ENCODE measurements around the gene SNX10. TPM values are rescaled to one million over a fixed set of nuclear protein-coding genes. Genes with fewer than 3 reads are reported as not detected.
A peak's percentile ranks its signal among the peaks of the same experiment; 100 is the strongest.
"Not testable (repeated sequence)": the region's sequence is repeated elsewhere in the genome, so short reads cannot be mapped to it uniquely, and the experiment has no call there.

SNX10 gene
- total RNA-seq, 1 donor from 2014 or later, result 59.3 TPM

- intact Hi-C loops (cut with micrococcal nuclease), result loop anchor here (2.0 kb wide), 1 partner anchor 206 kb away; no protein-coding TSS in a partner anchor
- Mint-ChIP-seq H3K9me3 (no peaks in the 10 kb centered on the region), H3K27ac (no peak overlapping the region), H3K4me3 (ENCODE audit: low read depth) (no peak overlapping the region), H3K27me3 (ENCODE audit: low read depth) (peaks cover 4% of the 10 kb centered on the region), H3K4me1 (ENCODE audit: low read depth) (peaks cover 7% of the 10 kb centered on the region), H3K36me3 (ENCODE audit: low read depth) (no peaks in the 10 kb centered on the region)
- DNase-seq (ENCODE audit: low spot score), result no peak
Measured at GRCh38 chr7:26284995-26285632, 6.5 kb upstream of the SNX10 start.

GRCh38 chr7:26286157-26286556 lies 5.5 kb upstream of the SNX10 start:
- Mint-ChIP-seq H3K27me3 (ENCODE audit: low read depth) (peaks cover 4% of the 10 kb centered on the region), H3K9me3 (no peaks in the 10 kb centered on the region), H3K27ac (no peak overlapping the region), H3K4me3 (ENCODE audit: low read depth) (no peak overlapping the region), H3K4me1 (ENCODE audit: low read depth) (peaks cover 2% of the 10 kb centered on the region), H3K36me3 (ENCODE audit: low read depth) (no peaks in the 10 kb centered on the region)
- intact Hi-C loops (cut with micrococcal nuclease), result no loop called here
- DNase-seq (ENCODE audit: low spot score), result no peak

- H3K4me3 Mint-ChIP-seq (ENCODE audit: low read depth); intact Hi-C loops (cut with micrococcal nuclease); H3K27ac Mint-ChIP-seq; H3K27me3 Mint-ChIP-seq (ENCODE audit: low read depth); DNase-seq (ENCODE audit: low spot score); H3K36me3 Mint-ChIP-seq (ENCODE audit: low read depth); H3K9me3 Mint-ChIP-seq: not testable (repeated sequence)
- peaks cover 10% of the 10 kb centered on the region for H3K4me1 Mint-ChIP-seq (ENCODE audit: low read depth)
Measured at GRCh38 chr7:26288126-26288525, 3.5 kb upstream of the SNX10 start.

- intact Hi-C loops (cut with micrococcal nuclease), result loop anchor here (5.0 to 10.0 kb wide), 4 partner anchors 199 to 1371 kb away; partner anchors contain the start of gene HIBADH
- Mint-ChIP-seq H3K4me3 (ENCODE audit: low read depth) (peak overlapping the region; percentile 83), H3K27ac (peak overlapping the region; percentile 81), H3K27me3 (ENCODE audit: low read depth) (peaks cover 4% of the 10 kb centered on the region), H3K4me1 (ENCODE audit: low read depth) (peaks cover 34% of the 10 kb centered on the region), H3K36me3 (ENCODE audit: low read depth) (peaks cover 25% of the 10 kb centered on the region), H3K9me3 (no peaks in the 10 kb centered on the region)
- no peak for DNase-seq (ENCODE audit: low spot score)
Measured at GRCh38 chr7:26291251-26291650, 411 bp upstream of the SNX10 start.

GRCh38 chr7:26292768-26293560 lies 1.3 kb downstream of the SNX10 start:
- intact Hi-C loops (cut with micrococcal nuclease), result loop anchor here (2.0 to 10.0 kb wide), 5 partner anchors 201 to 1369 kb away; partner anchors contain the start of gene HIBADH
- H3K4me3 Mint-ChIP-seq (ENCODE audit: low read depth), result peak overlapping the region; percentile 99
- H3K27ac Mint-ChIP-seq, result peak overlapping the region; percentile 95
- peaks cover 39% of the 10 kb centered on the region for H3K4me1 Mint-ChIP-seq (ENCODE audit: low read depth)
- no peak for DNase-seq (ENCODE audit: low spot score)
- H3K36me3 Mint-ChIP-seq (ENCODE audit: low read depth), result peaks cover 27% of the 10 kb centered on the region
- H3K27me3 Mint-ChIP-seq (ENCODE audit: low read depth), result no peaks in the 10 kb centered on the region
- no peaks in the 10 kb centered on the region for H3K9me3 Mint-ChIP-seq

GRCh38 chr7:26293569-26294308 lies 2.1 kb downstream of the SNX10 start:
- H3K27me3 Mint-ChIP-seq (ENCODE audit: low read depth), result no peaks in the 10 kb centered on the region

GRCh38 chr7:26295015-26295414 lies 3.4 kb downstream of the SNX10 start:
- no peaks in the 10 kb centered on the region for H3K9me3 Mint-ChIP-seq
- peaks cover 47% of the 10 kb centered on the region for H3K4me1 Mint-ChIP-seq (ENCODE audit: low read depth)
- H3K36me3 Mint-ChIP-seq (ENCODE audit: low read depth), result peaks cover 43% of the 10 kb centered on the region
- H3K27ac Mint-ChIP-seq, result peak overlapping the region; percentile 93
- H3K27me3 Mint-ChIP-seq (ENCODE audit: low read depth), result no peaks in the 10 kb centered on the region
- DNase-seq (ENCODE audit: low spot score), result no peak
- peak overlapping the region; percentile 99 for H3K4me3 Mint-ChIP-seq (ENCODE audit: low read depth)
- intact Hi-C loops (cut with micrococcal nuclease), result loop anchor here (2.0 to 10.0 kb wide), 2 partner anchors 400 to 438 kb away; no protein-coding TSS in a partner anchor

More at GRCh38 chr7:26293569-26294308, 2.1 kb downstream of the SNX10 start:
- DNase-seq (ENCODE audit: low spot score), result peak; percentile 76
- peak overlapping the region; percentile 99 for H3K4me3 Mint-ChIP-seq (ENCODE audit: low read depth)
- peak overlapping the region; percentile 93 for H3K27ac Mint-ChIP-seq
- peaks cover 44% of the 10 kb centered on the region for H3K4me1 Mint-ChIP-seq (ENCODE audit: low read depth)
- intact Hi-C loops (cut with micrococcal nuclease), result loop anchor here (1.0 to 10.0 kb wide), 12 partner anchors 12 to 1369 kb away; partner anchors contain the start of genes HIBADH and HNRNPA2B1
- H3K36me3 Mint-ChIP-seq (ENCODE audit: low read depth), result peaks cover 34% of the 10 kb centered on the region
- H3K9me3 Mint-ChIP-seq, result no peaks in the 10 kb centered on the region

GRCh38 chr7:26295586-26295985 lies 3.9 kb downstream of the SNX10 start:
- Mint-ChIP-seq H3K27ac (peak overlapping the region; percentile 93), H3K4me3 (ENCODE audit: low read depth) (no peak overlapping the region), H3K27me3 (ENCODE audit: low read depth) (no peaks in the 10 kb centered on the region), H3K9me3 (no peaks in the 10 kb centered on the region), H3K36me3 (ENCODE audit: low read depth) (peaks cover 43% of the 10 kb centered on the region), H3K4me1 (ENCODE audit: low read depth) (peaks cover 47% of the 10 kb centered on the region)
- intact Hi-C loops (cut with micrococcal nuclease), result loop anchor here (2.0 to 10.0 kb wide), 2 partner anchors 401 to 439 kb away; no protein-coding TSS in a partner anchor
- no peak for DNase-seq (ENCODE audit: low spot score)

GRCh38 chr7:26298472-26299058 lies 6.9 kb downstream of the SNX10 start:
- Mint-ChIP-seq H3K4me3 (ENCODE audit: low read depth) (no peak overlapping the region), H3K27me3 (ENCODE audit: low read depth) (no peaks in the 10 kb centered on the region), H3K36me3 (ENCODE audit: low read depth) (peaks cover 63% of the 10 kb centered on the region), H3K4me1 (ENCODE audit: low read depth) (peaks cover 43% of the 10 kb centered on the region), H3K9me3 (no peaks in the 10 kb centered on the region), H3K27ac (peak overlapping the region; percentile 29)
- DNase-seq (ENCODE audit: low spot score), result no peak
- intact Hi-C loops (cut with micrococcal nuclease), result loop anchor here (10.0 kb wide), 1 partner anchor 404 kb away; no protein-coding TSS in a partner anchor

- Mint-ChIP-seq H3K36me3 (ENCODE audit: low read depth) (peaks cover 60% of the 10 kb centered on the region), H3K4me3 (ENCODE audit: low read depth) (no peak overlapping the region), H3K27me3 (ENCODE audit: low read depth) (no peaks in the 10 kb centered on the region), H3K27ac (peak overlapping the region; percentile 87), H3K4me1 (ENCODE audit: low read depth) (peaks cover 40% of the 10 kb centered on the region), H3K9me3 (no peaks in the 10 kb centered on the region)
- DNase-seq (ENCODE audit: low spot score), result no peak
- intact Hi-C loops (cut with micrococcal nuclease), result loop anchor here (1.0 kb wide), 1 partner anchor 11 kb away; no protein-coding TSS in a partner anchor
Measured at GRCh38 chr7:26305090-26305868, 13.6 kb downstream of the SNX10 start.

- Mint-ChIP-seq H3K36me3 (ENCODE audit: low read depth) (peaks cover 60% of the 10 kb centered on the region), H3K4me3 (ENCODE audit: low read depth) (no peak overlapping the region), H3K4me1 (ENCODE audit: low read depth) (peaks cover 38% of the 10 kb centered on the region), H3K9me3 (no peaks in the 10 kb centered on the region), H3K27me3 (ENCODE audit: low read depth) (no peaks in the 10 kb centered on the region), H3K27ac (no peak overlapping the region)
- DNase-seq (ENCODE audit: low spot score), result no peak
- intact Hi-C loops (cut with micrococcal nuclease), result loop anchor here (1.0 kb wide), 1 partner anchor 12 kb away; no protein-coding TSS in a partner anchor
Measured at GRCh38 chr7:26305869-26306665, 14.4 kb downstream of the SNX10 start.

Measured in activated T-helper 2 cell treated with anti-CD3 and anti-CD28 coated beads, Interferon-gamma antibody, Interleukin-2, Interleukin-4, amounts not matched to agents 10 μg/mL and 5 μg/mL and 100 μg/mL, durations not matched to agents 14 hours and 24 hours and 36 hours (primary cell).